ENCODE data around the gene TNIP3. TPM values are rescaled to one million over a fixed set of nuclear protein-coding genes. Genes with fewer than 3 reads are reported as not detected.
"Not testable (repeated sequence)": the region's sequence is repeated elsewhere in the genome, so short reads cannot be mapped to it uniquely, and the experiment has no call there.

TNIP3 gene
- total RNA-seq, 1 experiment from 2014 or later, result 0.06 TPM

- no peak for DNase-seq (ENCODE audit: low read depth)
Measured at GRCh38 chr4:121177246-121178137, 13.4 kb upstream of the TNIP3 start.

- no peak for DNase-seq (ENCODE audit: low read depth)
Measured at GRCh38 chr4:121176082-121176934, 12.2 kb upstream of the TNIP3 start.

- DNase-seq (ENCODE audit: low read depth), result not testable (repeated sequence)
Measured at GRCh38 chr4:121171477-121171876, 7.4 kb upstream of the TNIP3 start.

DNA sequence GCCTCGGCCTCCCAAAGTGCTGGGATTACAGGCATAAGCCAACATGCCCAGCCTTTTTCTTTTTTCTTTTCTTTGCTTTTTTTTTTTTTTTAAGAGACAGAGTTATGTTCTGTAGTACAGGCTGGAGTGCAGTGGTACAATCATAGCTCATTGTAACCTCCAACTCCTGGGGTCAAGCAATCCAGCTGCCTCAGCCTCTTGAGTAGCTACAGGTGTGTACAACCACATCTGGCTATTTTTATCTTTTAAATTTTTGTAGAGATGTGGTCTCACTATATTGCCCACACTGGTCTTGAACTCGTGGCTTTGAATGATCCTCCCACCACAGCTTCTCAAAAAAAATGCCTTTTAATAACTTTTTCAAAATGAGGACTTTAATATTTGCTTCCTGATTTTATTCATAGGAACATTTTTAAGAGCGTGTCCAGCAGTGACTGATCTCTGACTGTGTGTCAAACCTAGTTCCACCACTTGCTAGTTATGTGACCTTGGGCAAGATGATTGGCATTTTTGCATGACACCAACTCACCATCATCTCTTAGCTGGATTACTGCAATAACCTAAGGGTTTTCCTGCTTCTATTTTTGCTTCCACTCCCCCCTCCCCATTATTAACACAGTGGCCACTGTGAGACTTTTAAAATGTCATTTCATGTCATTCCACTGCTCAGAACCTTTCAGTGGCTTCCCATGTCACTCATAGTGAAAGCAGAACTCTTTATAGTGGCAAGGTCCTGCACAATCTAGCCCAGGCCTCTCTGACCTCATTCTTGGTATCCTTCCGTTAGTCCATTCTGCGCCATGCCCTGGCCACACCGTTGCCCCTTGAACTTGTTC lies 4.5 kb upstream of the TNIP3 start:
- DNase-seq (ENCODE audit: low read depth), result no peak

DNA sequence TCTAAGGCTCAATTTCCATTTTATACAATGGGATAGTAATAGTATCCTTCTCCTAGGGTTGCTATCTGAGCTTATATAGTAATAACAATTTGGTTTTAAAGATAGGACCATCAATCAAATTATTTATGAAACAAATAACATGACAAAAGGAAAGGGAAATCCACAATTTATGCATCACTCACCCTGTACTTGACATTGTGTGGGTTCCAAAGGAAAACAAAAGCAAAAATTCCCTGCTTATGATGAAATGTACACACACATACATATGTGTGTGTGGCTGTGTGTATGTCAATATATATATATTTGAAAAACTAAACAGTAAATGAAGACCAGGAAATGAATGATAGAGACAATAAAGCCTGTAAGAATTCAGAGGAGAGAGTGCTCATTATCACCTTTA lies 2.9 kb upstream of the TNIP3 start:
- DNase-seq (ENCODE audit: low read depth), result no peak

DNA sequence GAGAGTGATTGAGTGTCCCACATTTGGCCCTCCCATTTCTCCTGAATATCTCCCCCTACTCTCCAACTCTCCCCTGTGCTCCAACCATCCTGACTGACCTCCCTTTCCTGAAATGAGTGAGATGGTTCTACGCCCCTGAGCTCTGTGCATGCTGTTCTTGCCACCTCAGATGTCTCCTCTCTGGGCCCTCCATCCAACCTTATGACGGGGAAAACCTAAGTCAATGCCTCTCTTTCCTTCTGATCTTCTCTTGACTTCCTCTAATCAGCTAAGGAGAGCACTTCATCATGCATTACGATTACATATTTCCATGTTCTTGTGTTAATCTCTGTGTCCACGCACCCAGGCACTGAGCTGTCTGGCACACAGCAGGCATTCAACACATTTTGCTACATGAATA lies 1.1 kb upstream of the TNIP3 start:
- DNase-seq (ENCODE audit: low read depth), result no peak

DNA sequence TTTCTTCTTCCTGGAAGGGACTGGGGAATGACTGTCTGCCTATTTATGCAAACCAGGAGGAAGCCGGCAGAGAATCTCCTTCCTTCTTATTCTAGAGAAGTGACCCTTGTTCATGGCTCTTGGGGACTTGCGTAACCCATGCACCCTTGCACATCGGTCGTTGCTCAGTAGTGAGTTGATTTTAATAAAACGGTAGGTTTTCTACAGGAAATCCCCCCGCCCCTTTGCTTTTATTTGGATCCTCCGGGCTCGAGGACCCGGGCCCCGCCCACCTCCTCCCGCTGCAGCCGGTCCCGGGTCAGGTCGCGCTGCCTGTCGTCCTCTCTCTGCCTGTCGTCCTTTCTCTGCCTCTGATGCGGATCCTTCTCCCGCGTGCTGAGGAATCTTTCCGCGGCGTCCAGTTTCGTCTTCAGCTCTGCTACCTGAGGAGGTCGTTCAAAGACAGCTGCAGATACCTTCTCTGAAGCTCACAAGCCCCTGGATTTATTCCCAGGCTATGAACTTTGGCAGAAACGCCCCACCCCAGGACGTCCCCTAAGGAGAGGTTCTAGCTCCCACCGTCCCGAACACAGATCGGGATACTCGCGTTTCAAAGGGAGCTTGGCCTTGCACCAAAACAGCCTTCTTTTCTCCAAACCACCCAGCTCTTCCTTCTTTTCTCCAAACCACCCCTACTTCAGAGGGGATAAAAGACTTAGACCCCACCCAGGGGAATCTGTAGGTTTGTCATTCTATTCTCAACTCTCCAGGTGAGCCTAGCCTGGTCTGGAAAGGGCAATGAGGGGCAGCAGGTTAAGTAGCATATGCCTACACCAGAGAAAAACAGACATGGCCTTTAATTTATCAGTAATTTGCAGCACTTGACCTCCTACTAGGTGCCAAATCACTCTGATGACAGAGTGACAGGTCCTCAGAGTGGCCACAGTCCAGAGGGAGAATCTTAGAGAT lies 7.0 kb downstream of the TNIP3 start:
- peak; percentile 5 for DNase-seq (ENCODE audit: low read depth)

DNA sequence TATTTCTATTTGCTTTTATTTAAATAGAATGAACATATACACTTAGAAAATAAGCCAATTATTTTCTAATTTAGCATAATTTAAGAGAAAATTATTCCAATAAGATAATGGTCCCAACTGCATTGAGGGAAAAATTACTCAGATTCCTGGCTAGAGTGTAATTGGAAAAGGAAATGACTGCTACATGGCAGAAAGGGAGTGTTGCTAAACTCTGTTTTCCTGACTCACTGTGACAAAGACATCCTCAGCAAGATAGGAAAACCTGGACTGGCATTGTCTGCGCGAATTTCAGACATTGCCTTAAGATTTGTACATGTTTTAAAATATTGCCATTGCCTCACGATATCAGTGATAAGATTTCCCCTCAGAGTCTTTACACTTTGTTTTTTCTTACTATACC lies 8.2 kb downstream of the TNIP3 start:
- peak; percentile 73 for DNase-seq (ENCODE audit: low read depth)

- no peak for DNase-seq (ENCODE audit: low read depth)
Measured at GRCh38 chr4:121154103-121154515, 10.0 kb downstream of the TNIP3 start.

- no peak for DNase-seq (ENCODE audit: low read depth)
Measured at GRCh38 chr4:121151942-121152341, 12.2 kb downstream of the TNIP3 start.

- no peak for DNase-seq (ENCODE audit: low read depth)
Measured at GRCh38 chr4:121150486-121150885, 13.6 kb downstream of the TNIP3 start.

DNA sequence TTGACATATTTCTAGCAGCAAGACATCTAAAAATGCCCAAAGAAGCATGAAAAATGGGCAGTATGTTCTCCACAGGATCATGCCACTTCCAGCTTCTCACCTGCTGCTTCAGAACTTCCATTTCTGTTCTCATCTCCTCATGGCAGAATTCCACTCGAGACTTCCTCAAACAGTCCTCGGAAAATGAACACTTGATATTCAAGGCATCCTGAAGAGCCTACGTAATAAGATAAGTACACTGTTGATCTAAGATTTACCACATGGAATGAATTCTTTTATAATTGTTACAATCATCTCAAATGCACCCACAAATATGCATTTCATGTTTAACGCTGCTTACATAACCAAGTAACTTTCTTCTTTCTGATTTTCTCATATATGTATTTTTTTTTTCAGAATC lies 14.1 kb downstream of the TNIP3 start:
- no peak for DNase-seq (ENCODE audit: low read depth)

- DNase-seq (ENCODE audit: low read depth), result no peak
Measured at GRCh38 chr4:121148621-121149020, 15.5 kb downstream of the TNIP3 start.

DNA sequence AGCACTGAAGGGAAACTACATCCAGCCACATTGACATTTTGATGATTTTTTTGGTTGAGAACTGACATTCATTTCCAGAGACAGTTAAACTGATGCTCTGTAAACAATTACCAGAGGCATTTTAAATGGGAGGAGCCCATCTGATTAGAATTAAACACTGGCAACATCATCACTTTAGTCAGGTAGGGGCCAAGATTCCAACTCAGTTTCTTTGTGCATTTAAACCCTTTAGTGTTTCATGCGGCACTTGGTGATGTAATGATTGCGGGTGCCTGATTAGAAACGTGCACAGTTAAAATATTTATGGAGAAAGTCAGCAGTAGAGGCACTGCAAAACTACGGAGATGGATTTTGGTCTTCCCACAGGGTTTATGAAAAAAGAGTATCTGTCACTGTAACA lies 16.1 kb downstream of the TNIP3 start:
- no peak for DNase-seq (ENCODE audit: low read depth)

DNA sequence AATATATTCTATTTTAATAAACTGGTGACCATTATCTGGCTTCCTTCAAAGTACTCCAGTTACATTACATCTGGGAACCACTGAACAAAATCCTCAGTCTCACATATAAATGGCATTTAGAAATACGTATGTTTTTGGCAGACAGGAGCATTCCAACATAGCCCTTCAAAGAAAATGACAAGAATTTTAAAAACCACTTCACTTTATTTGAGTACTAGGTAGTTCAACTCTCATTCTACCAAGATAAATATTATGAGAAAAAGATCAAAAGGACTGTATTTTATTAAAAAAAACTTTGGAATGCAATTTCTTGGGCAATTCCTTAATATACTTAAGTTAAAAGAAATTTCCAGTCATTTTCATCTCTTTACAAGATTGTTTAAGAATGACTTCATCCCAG lies 17.6 kb downstream of the TNIP3 start:
- no peak for DNase-seq (ENCODE audit: low read depth)

GRCh38 chr4:121145430-121145829 lies 18.7 kb downstream of the TNIP3 start:
- no peak for DNase-seq (ENCODE audit: low read depth)

DNA sequence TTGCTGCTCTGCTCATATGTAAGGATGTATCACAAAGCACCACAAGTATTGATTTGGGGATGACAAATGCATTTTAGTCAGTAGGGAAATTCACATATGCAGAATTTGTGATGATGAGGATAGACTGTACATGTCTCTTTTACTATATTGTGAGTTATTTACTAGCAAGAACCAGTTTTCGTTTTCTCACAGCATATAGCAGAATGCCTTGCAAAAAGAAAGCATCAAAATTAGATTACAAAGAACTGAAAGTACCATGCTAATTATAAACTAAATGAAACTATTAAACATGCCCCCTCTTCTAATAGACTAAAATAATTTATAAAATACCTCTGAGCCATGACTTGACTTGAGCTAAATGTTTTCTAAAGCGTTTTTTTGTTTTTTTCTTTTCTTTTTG lies 20.1 kb downstream of the TNIP3 start:
- no peak for DNase-seq (ENCODE audit: low read depth)

DNA sequence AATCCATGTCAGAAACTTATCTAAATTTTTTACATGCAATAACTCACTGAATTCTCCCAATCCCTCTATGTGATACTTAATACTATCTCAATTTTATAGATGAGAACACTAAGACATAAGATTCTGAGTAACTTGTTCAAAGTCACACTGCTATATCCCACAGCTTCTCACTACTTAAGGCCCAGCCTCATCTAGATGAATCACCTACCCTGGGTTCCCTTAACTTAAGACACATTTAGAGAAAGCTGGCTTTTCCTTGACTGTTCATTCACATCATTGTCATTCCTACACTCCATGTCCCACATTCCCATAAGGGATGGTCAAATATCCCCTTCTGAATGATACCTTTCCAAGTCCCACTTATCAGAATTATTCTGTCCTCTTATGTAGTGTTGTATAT lies 21.0 kb downstream of the TNIP3 start:
- DNase-seq (ENCODE audit: low read depth), result no peak

DNA sequence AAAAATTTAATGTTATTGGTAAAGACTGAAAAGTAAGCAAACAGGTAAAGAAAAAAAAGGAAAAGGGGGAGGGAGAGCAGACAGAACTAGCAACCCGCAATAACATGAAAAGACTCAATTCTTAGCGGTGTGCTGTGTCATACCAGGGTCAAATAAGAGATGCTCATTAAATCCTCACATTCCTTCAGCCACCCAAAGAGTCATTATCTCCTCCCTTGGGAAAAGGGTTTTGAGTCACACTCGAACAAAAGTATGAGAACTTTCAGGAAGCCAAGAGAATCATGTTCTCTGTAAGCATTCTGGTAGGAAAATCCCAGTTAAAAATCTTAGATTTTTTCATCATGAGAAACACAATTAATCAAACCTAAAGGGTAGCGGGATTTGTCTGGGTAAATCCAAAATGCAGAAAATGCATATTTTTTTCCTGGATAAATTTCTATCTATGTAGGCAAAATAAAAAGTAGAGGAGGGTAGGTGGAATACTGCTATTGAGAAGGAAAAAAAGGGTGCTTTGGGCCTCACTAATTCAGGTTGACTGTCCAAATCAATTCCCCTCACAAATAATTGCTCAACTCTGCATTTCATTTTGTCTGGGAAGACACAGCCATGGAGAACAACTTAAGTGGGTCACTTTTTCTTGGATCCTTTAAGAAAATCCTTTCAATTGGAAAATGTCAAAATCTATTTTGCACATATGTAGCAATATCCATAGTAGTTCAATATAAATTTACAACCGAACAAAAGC lies 23.2 kb downstream of the TNIP3 start:
- DNase-seq (ENCODE audit: low read depth), result peak; percentile 67
